Activated CD8-positive, alpha-beta memory T cell treated with anti-CD3 and anti-CD28 coated beads, Interleukin-2, amount 50 U/mL, for 24 hours (primary cell): Measurements from ENCODE around the gene PMIS2.
A peak's percentile ranks its signal among the peaks of the same experiment; 100 is the strongest.

ENCODE experiments used
- DNase-seq: peaks from one replicate; pipeline ENCODE4 v3.0.0-alpha.2; 2020; ENCODE audit errors: extremely low read depth

Gene PMIS2

DNA sequence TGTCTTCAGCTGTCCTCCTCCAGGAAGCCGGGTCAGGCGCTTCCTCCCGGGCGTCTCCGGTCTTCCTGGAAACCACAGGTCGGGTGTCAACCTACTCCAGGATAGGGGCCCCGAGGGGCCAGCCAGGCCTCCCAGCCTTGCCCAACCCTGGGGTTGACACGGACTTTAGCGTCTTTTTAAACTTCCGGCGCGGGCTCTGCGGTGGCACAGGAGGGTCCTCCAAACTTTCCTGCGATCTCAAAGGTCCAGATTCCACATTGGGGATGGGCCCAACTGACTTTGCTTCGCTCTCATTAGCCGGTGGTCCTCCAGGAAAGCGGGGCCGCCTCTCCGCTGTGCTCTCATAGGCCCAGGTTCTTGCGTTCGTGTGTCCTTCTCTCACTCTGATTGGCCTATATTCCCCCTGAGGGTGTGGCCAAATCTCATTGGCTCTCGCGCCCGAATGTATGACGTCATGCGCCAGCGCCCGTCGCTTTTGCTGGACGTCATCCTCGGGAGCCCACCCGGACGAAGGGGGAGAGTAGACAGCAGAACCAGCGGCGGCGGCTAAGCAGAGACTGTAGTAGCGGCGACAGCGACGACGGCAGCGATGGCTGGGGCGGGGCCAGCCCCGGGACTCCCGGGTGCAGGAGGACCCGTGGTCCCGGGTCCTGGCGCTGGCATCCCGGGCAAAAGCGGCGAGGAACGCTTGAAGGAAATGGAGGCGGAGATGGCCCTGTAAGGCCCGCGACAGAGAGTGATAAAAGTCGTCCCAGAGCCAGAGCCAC lies 42.8 kb downstream of the PMIS2 start, which contains the start of gene RBM42:
Gene RBM42 (plus strand): TSS at position 472 of the 767 bp plus-strand sequence. CDS start 118 bp downstream, at position 590.
- DNase-seq: peak; percentile 94

DNA sequence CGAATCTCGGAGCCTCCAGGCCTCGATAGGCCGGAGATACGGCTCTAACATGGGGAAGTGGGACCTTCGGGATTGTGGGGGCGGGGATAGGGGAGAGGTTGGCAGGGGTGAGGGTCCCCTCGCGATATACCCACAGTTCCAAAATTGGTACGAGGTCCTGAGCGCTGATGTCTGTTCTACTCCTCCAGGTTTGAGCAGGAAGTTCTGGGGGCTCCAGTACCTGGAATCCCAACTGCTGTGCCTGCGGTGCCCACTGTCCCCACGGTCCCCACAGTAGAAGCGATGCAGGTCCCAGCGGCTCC lies 43.3 kb downstream of the PMIS2 start:
- no peak for DNase-seq

DNA sequence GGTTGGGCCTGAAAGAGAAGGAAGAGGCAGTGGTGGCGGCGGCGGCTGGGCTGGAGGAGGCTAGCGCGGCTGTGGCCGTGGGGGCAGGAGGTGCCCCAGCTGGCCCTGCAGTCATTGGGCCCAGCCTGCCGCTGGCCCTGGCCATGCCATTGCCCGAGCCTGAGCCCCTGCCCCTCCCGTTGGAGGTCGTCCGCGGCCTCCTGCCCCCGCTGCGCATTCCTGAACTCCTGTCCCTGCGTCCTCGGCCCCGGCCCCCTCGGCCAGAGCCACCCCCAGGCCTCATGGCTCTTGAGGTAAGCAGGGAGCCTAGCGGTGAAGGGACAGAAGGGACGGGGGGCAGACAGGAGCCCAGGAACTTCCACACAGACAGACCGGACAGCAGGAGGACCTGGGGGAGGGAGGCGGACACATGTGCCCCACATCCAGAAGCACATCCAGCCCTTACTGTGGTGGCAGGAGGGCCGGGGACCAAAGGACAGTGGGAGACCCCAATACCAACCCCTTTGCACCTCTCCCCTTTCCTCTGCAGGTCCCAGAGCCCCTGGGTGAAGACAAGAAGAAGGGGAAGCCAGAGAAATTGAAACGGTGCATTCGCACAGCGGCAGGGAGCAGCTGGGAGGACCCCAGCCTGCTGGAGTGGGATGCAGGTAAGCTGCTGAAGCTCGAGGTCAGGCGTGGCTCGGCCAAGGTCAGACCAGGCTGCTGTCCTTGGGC lies 47.9 kb downstream of the PMIS2 start:
- DNase-seq: no peak

DNA sequence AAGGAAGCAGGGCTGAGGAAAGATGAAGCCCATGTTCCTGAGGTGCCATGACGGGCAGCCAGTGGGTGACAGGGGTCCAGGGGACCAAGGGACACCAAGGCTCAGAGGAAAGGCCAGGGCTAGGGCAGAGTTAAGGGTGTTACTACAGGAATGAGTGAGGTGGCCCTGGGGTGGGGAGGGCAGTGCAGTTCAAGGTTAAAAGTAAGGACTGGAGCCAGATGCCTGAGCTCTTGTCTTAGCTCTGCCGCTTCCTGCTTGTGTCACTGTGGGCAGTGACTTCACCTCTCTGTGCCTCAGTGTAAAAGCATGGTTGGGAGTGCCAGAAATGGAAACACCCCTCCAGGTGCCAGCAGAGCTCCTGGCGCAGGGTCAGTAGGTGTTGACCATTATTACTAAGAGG lies 50.7 kb downstream of the PMIS2 start:
- no peak for DNase-seq
